H9 (cell line): ENCODE measurements around the gene MICAL3. TPM values are rescaled to one million over a fixed set of nuclear protein-coding genes. Genes with fewer than 3 reads are reported as not detected.

Experiments used
- DNase-seq: peaks from one replicate; pipeline ENCODE4 v3.0.0-alpha.2; 2017
- H2AFZ ChIP-seq: one replicate; pipeline ENCODE4 v1.6.1; 2013; ENCODE audit warnings: mild to moderate bottlenecking, low read length, control low read depth, moderate library complexity
- H2AK5ac ChIP-seq: 2 replicates; pipeline ENCODE4 v1.6.1; 2013; ENCODE audit warnings: low read length, control low read depth, mixed read lengths; ENCODE audit not compliant: insufficient read length
- H2BK120ac ChIP-seq: one replicate; pipeline ENCODE4 v1.6.1; 2013; ENCODE audit warnings: low read depth, mild to moderate bottlenecking, low read length, control low read depth, inconsistent platforms; ENCODE audit not compliant: poor library complexity, severe bottlenecking
- H2BK12ac ChIP-seq: 2 replicates; pipeline ENCODE4 v1.6.1; 2013; ENCODE audit warnings: low read length, control low read depth, mixed read lengths, low read depth; ENCODE audit not compliant: insufficient read length
- H2BK15ac ChIP-seq: 2 replicates; pipeline ENCODE4 v1.6.1; 2013; ENCODE audit warnings: low read depth, low read length, control low read depth
- H2BK20ac ChIP-seq: one replicate; pipeline ENCODE4 v1.6.1; 2013; ENCODE audit warnings: low read depth, mild to moderate bottlenecking, low read length, control low read depth, inconsistent platforms; ENCODE audit not compliant: poor library complexity, severe bottlenecking
- H2BK5ac ChIP-seq: 2 replicates; pipeline ENCODE4 v1.6.1; 2013; ENCODE audit warnings: low read length, control low read depth, mixed read lengths; ENCODE audit not compliant: insufficient read length
- H3K14ac ChIP-seq: 2 replicates; pipeline ENCODE4 v1.6.1; 2013; ENCODE audit warnings: low read length, control low read depth; ENCODE audit not compliant: insufficient read depth
- H3K18ac ChIP-seq: 2 replicates; pipeline ENCODE4 v1.6.1; 2013; ENCODE audit warnings: low read depth, mild to moderate bottlenecking, mixed read lengths, low read length, control low read depth; ENCODE audit not compliant: insufficient read length
- H3K23ac ChIP-seq: 2 replicates; pipeline ENCODE4 v1.6.1; 2013; ENCODE audit warnings: low read length, control low read depth, mixed read lengths, low read depth; ENCODE audit not compliant: insufficient read length
- H3K23me2 ChIP-seq: 2 replicates; pipeline ENCODE4 v1.6.1; 2013; ENCODE audit warnings: low read depth, mild to moderate bottlenecking, mixed read lengths, low read length, control low read depth; ENCODE audit not compliant: insufficient read length, poor library complexity, severe bottlenecking
- H3K27ac ChIP-seq: 2 replicates; pipeline ENCODE4 v1.5.1; 2013; ENCODE audit warnings: low read length, control low read depth, mixed read lengths, low read depth; ENCODE audit not compliant: insufficient read length
- H3K27me3 ChIP-seq: 2 replicates; pipeline ENCODE4 v1.6.1; 2013; ENCODE audit warnings: low read length, control low read depth, inconsistent platforms; ENCODE audit not compliant: insufficient read depth
- H3K4ac ChIP-seq: 2 replicates; pipeline ENCODE4 v1.6.1; 2013; ENCODE audit warnings: low read depth, mild to moderate bottlenecking, control low read depth, inconsistent platforms, low read length, moderate library complexity
- H3K4me1 ChIP-seq: 2 replicates; pipeline ENCODE4 v1.6.1; 2013; ENCODE audit warnings: low read length, control low read depth, inconsistent platforms; ENCODE audit not compliant: insufficient read depth
- H3K4me2 ChIP-seq: 2 replicates; pipeline ENCODE4 v1.6.1; 2013; ENCODE audit warnings: low read length, control low read depth, mixed read lengths; ENCODE audit not compliant: insufficient read length, insufficient read depth
- H3K56ac ChIP-seq: 2 replicates; pipeline ENCODE4 v1.6.1; 2013; ENCODE audit warnings: low read depth, mild to moderate bottlenecking, mixed read lengths, low read length, control low read depth; ENCODE audit not compliant: insufficient read length
- H3K79me1 ChIP-seq: 2 replicates; pipeline ENCODE4 v1.6.1; 2013; ENCODE audit warnings: low read depth, mild to moderate bottlenecking, moderate library complexity, low read length, control low read depth, inconsistent platforms; ENCODE audit not compliant: insufficient read depth, poor library complexity, severe bottlenecking
- H3K79me2 ChIP-seq: 2 replicates; pipeline ENCODE4 v1.6.1; 2013; ENCODE audit warnings: low read length, control low read depth, inconsistent platforms; ENCODE audit not compliant: insufficient read depth
- H3K9ac ChIP-seq: 2 replicates; pipeline ENCODE4 v1.6.1; 2013; ENCODE audit warnings: low read length, control low read depth, mixed read lengths; ENCODE audit not compliant: insufficient read length; ENCODE audit errors: extremely low read depth
- H3K9me3 ChIP-seq: one replicate; pipeline ENCODE4 v1.6.1; 2013; ENCODE audit warnings: low read depth, low read length, inconsistent platforms; ENCODE audit not compliant: control insufficient read depth
- H3T11ph ChIP-seq: one replicate; pipeline ENCODE4 v1.6.1; 2013; ENCODE audit warnings: mild to moderate bottlenecking, low read length, control low read depth, inconsistent platforms
- H4K20me1 ChIP-seq: one replicate; pipeline ENCODE4 v1.6.1; 2013; ENCODE audit not compliant: control insufficient read depth, insufficient read length, insufficient read depth
- H4K5ac ChIP-seq: 2 replicates; pipeline ENCODE4 v1.6.1; 2013; ENCODE audit warnings: low read depth, mild to moderate bottlenecking, mixed read lengths, low read length, control low read depth; ENCODE audit not compliant: insufficient read length
- H4K8ac ChIP-seq: replicated peaks from 2 replicates; pipeline ENCODE4 v1.6.1; 2013; ENCODE audit warnings: low read length, control low read depth, mixed read lengths, low read depth; ENCODE audit not compliant: insufficient read length
- H4K91ac ChIP-seq: 2 replicates; pipeline ENCODE4 v1.6.1; 2013; ENCODE audit warnings: low read depth, mild to moderate bottlenecking, moderate library complexity, mixed read lengths, low read length, control low read depth; ENCODE audit not compliant: insufficient read length
- H3K27ac Mint-ChIP-seq, 3 experiments: 2 replicates in 2 of 3; 3 replicates in 1 of 3; pipeline ENCODE4 v1.8.0; 2020 to 2021; ENCODE audit warnings: mixed read lengths in 3 of 3, mild to moderate bottlenecking in 1 of 3, moderate library complexity in 1 of 3
- H3K27me3 Mint-ChIP-seq: 2 replicates; pipeline ENCODE4 v1.8.0; 2021; ENCODE audit warnings: low read depth, mild to moderate bottlenecking, moderate library complexity, mixed read lengths
- H3K36me3 Mint-ChIP-seq, 3 experiments: 2 replicates in 2 of 3; 3 replicates in 1 of 3; pipeline ENCODE4 v1.8.0; 2020 to 2021; ENCODE audit warnings: low read depth in 3 of 3, mixed read lengths in 3 of 3; ENCODE audit not compliant: insufficient read depth in 1 of 3
- H3K4me1 Mint-ChIP-seq, 2 experiments: 2 replicates each; pipeline ENCODE4 v1.8.0; 2020; ENCODE audit warnings: mixed read lengths in 2 of 2
- H3K4me3 Mint-ChIP-seq, 2 experiments: 2 replicates in 1 of 2; 3 replicates in 1 of 2; pipeline ENCODE4 v1.8.0; 2020 to 2021; ENCODE audit warnings: mild to moderate bottlenecking in 2 of 2, mixed read lengths in 2 of 2, moderate library complexity in 1 of 2
- H3K9me3 Mint-ChIP-seq, 2 experiments: 2 replicates in 1 of 2; 3 replicates in 1 of 2; pipeline ENCODE4 v1.8.0; 2020; ENCODE audit warnings: mild to moderate bottlenecking in 2 of 2, mixed read lengths in 2 of 2, moderate library complexity in 1 of 2
- WGBS: extraction: QIAGEN DNeasy Blood & Tissue Kit; methylation state at CpG from one replicate; pipeline ENCODE4 v1.1.7; 2013; ENCODE audit warnings: missing lambda C conversion rate, low lambda C conversion rate, mixed read lengths; ENCODE audit not compliant: insufficient read length; ENCODE audit errors: extremely low coverage; 5-methylcytosine and 5-hydroxymethylcytosine counted together
- total RNA-seq: library from RNA; stranded (reverse); gene quantifications from 2 replicates; pipeline ENCODE4 v1.2.1, GENCODE V29; 2021
- TF ChIP-seq, protein P1 (sequence below): fragments of 200-600 bp; sonication (generic); conservative IDR thresholded peaks from 3 replicates; pipeline ENCODE4 v1.8.0; 2021; ENCODE audit warnings: antibody characterized with exemption, mild to moderate bottlenecking

Gene MICAL3
- total RNA-seq, 1 experiment from 2014 or later = 50.2 TPM

DNA sequence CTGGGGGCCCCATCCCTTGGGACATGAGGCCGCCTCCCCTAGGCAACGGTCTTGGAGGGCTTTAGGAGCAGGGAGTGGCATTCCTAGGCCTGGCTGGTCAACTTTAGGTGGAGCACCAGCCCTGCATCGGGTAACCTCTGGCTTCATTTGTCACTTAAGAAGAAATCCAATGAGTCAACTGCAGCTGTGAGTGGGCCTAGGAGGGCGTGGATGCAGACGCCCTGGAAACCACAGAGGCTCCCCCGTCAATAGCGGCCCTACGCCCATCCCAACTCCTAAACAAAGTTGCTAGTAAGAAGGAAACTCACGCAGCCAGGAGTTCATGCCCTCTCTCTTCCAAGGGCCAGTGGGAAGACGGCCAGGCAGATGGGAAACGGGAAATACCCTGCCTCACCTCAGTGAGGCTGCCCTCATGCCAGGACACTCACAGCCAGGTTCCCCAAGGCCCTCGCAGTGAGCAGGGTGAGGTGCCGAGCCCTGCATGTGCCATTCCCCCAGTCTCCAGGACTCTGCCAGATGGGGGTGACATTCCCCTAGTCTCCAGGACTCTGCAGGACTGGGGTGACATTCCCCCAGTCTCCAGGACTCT, 270.9 kb downstream of the MICAL3 start:
- Histone ChIP-seq H2BK20ac (no peak overlapping the region), H3K27ac (no peak overlapping the region), H3K9ac (no peak overlapping the region), H2BK120ac (no peak overlapping the region), H3K4me1 (no peaks in the 10 kb centered on the region), H3K18ac (no peak overlapping the region), H2AFZ (no peak overlapping the region), H2BK5ac (no peak overlapping the region), H3K4me2 (no peak overlapping the region), H3K79me1 (no peaks in the 10 kb centered on the region), H4K5ac (no peak overlapping the region), H3K23ac (no peak overlapping the region), H3K9me3 (no peaks in the 10 kb centered on the region), H3K27me3 (no peaks in the 10 kb centered on the region), H2BK12ac (no peak overlapping the region), H4K20me1 (no peaks in the 10 kb centered on the region), H2BK15ac (no peak overlapping the region), H4K8ac (no peak overlapping the region), H3K79me2 (no peaks in the 10 kb centered on the region), H2AK5ac (no peak overlapping the region), H3K23me2 (no peaks in the 10 kb centered on the region), H3T11ph (no peak overlapping the region), H3K4ac (no peak overlapping the region), H4K91ac (no peak overlapping the region), H3K56ac (no peak overlapping the region), H3K14ac (no peak overlapping the region)
- Mint-ChIP-seq H3K4me3 (no peak overlapping the region), H3K36me3 (no peaks in the 10 kb centered on the region; a peak in 2 of 7 replicates), H3K9me3 (no peaks in the 10 kb centered on the region), H3K27me3 (no peaks in the 10 kb centered on the region), H3K27ac (no peak overlapping the region), H3K4me1 (0 out of 4 replicates have a peak, but pooled peaks cover 0 to under 1% of the 10 kb centered on the region in 2 experiments)
- no CpG with 5 or more reads among the region's 13 CpGs for WGBS
- TF ChIP-seq, protein P1, sequence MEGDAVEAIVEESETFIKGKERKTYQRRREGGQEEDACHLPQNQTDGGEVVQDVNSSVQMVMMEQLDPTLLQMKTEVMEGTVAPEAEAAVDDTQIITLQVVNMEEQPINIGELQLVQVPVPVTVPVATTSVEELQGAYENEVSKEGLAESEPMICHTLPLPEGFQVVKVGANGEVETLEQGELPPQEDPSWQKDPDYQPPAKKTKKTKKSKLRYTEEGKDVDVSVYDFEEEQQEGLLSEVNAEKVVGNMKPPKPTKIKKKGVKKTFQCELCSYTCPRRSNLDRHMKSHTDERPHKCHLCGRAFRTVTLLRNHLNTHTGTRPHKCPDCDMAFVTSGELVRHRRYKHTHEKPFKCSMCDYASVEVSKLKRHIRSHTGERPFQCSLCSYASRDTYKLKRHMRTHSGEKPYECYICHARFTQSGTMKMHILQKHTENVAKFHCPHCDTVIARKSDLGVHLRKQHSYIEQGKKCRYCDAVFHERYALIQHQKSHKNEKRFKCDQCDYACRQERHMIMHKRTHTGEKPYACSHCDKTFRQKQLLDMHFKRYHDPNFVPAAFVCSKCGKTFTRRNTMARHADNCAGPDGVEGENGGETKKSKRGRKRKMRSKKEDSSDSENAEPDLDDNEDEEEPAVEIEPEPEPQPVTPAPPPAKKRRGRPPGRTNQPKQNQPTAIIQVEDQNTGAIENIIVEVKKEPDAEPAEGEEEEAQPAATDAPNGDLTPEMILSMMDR = no peak
- no peak for DNase-seq
